Cerebellar cortex (tissue), 1 donor: ENCODE measurements around the gene CA9.
"Not testable (repeated sequence)": the region's sequence is repeated elsewhere in the genome, so short reads cannot be mapped to it uniquely, and the experiment has no call there.

Experiments used
- DNase-seq: peaks from one replicate; pipeline ENCODE4 v3.0.0-alpha.2; 2015; ENCODE audit warnings: low spot score

Gene CA9

GRCh38 chr9:35673132-35674024 lies at the start of gene CA9:
TSS of gene CA9 (plus strand) at chr9:35673928. CDS start at chr9:35673960, 32 bp downstream.
- peak; percentile 96 for DNase-seq

- DNase-seq = no peak
Observed at GRCh38 chr9:35627575-35627974, 46.2 kb upstream of the CA9 start.

DNA sequence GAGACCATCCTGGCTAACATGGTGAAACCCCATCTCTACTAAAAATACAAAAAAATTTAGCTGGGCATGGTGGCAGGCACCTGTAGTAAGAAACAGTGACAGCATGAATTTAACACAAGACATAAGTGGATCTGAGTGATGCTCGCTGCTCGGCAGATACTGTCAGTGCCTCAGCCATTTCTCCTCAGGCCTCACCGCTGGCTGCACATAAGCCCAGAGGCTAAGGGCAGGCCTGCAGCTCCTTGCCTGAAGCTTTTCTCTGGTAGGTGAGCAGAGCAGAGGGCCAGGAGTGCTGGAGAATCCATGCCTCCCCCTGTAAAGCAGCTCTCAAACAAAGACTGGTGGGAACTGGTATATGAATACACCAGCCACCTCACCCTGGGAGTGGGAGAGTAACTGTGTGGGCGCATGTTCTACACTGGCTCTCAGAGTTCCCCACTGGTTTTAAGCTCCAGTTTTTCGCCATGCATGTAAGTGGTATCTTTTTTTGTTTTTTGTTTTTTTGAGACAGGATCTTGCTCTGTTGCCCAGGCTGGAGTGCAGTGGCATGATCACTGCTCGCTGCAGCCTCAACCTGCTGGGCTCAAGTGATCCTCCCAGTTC lies 45.2 kb upstream of the CA9 start:
- no peak for DNase-seq

- no peak for DNase-seq
Observed at GRCh38 chr9:35629597-35629996, 44.1 kb upstream of the CA9 start.

DNA sequence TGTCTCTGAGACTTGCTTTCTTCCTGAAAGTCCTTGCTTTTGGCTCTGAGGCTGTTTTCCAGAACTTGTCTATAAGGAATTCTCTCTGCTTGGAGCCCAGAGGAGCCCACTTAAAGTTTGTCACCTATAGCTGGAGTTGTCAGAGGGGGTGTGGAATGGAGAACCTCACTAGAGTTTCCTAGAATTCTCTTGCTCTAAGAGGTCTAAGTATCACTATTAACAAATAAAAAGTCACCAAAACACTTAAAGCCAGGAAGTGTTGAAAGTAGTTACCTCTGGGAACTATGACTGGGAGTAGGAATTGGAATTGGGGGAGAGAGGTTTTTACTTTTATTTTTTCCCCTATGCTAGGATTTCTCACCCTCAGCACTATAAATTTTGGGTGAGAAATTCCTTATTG lies 38.0 kb upstream of the CA9 start:
- no peak for DNase-seq

DNA sequence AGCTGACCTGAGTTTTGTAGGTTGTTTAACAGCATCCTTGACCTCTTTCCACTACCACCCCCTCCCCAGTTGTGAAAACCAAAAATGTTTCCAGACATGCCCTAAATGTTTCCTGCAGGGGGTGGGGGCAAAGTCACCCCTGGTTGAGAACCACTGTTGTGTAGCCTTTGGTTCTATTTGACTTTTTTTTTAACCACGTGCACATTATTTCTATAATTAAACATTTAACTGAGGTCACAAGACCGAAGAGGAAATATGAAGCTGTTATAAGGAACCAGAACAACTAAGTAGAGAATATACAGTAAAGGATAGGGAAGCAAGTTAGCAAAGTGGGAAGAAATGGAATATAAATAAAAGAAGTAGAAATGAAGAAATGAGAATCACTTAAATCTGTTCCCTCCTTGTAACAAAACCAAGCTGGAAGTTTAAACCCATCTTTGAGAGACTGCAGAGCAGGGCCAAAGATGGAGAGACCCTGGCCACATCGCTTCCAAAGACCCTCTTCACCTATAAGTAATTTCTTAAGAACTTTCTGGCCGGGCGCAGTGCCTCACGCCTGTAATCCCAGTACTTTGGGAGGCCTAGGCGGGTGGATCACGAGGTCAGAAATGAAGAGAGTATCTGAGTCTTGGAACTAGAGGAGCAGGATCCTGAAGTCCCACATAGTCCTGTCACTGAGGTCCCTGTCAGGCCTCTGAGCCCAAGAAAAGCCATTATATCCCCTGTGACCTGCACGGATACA lies 37.4 kb upstream of the CA9 start:
- no peak for DNase-seq

DNA sequence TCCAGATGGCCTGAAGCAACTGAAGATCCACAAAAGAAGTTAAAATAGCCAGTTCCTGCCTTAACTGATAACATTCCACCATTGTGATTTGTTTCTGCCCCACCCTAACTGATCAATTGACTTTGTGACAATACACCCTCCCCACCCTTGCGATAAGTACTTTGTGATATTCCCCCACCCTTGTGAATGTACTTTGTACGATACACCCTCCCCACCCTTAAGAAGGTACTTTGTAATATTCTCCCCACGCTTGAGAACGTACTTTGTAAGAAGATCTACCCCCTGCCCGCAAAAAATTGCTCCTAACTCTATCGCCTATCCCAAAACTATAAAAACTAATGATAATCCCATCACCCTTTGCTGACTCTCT lies 36.9 kb upstream of the CA9 start:
- DNase-seq = not testable (repeated sequence)

DNA sequence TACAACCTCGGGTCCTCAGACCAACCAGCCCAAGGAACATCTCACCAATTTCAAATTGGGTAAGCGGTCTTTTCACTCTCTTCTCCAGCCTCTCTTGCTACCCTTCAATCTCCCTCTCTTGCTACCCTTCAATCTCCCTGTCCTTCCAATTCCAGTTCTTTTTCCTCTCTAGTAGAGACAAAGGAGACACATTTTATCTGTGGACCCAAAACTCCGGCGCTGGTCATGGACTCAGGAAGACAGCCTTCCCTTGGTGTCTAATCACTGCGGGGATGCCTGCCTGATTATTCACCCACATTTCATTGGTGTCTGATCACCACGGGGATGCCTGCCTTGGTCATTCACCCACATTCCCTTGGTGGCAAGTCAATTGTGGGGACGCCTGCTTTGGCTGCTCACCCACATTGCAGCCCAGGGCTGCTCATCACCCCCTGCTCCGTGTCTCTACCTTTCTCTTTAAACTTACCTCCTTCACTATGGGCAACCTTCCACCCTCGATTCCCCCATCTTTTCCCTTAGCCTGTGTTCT lies 36.2 kb upstream of the CA9 start:
- not testable (repeated sequence) for DNase-seq

DNA sequence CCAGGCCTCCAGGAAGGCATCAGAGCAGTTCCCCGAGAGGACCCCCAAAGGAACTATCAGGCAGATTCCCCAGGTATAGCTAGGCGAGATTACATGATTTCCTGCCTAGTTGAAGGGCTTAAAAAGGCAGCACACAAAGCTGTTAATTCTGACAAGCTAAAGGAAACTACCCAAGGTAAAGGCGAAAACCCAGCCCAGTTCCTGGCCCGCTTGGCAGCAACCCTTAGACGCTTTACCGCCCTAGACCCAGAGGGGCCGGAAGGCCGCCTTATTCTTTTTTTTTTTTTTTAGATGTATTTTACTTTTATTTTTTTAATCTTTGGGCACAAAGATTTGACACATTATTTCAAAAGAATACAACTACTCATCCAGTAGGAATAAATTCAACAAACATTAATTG lies 35.0 kb upstream of the CA9 start:
- DNase-seq = not testable (repeated sequence)

DNA sequence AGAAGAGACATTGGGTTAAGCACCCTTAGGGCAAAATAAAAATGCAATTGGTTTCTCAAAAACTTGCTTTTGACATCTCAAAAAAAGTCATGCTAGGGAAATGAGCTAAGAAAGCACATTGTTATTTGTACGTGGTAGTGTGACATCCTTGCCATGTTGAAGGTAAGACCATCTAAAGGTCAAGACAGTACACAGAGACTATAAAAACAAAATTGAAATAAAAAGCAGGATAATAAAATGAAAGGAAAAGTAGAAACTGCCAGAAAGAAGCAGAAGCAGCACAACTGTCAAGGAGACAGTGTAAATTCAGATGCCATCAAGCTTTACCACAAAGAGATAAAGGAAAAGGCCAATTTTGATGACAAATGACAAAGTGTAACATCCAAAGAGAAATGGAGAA lies 34.5 kb upstream of the CA9 start:
- DNase-seq = not testable (repeated sequence)

DNA sequence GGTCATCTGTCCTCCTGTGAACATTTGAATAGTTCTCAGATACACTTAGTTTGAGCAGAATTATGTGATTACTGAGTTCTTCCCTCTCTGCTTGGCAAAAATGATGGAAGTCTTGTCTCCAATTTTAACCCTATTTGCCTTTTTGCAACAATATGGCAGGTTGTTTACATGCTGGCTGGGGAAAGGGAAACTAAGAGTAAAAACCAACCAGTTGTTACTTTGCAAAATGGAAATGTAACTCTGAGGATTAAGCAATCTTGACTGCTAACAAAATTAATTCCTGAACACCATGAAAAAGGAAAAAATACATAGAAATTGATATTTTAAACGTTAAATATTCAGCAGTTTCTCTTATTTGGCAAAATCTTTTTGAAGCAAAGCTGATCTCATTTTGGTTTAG lies 34.1 kb upstream of the CA9 start:
- no peak for DNase-seq

GRCh38 chr9:35640431-35640830 lies 33.3 kb upstream of the CA9 start:
- not testable (repeated sequence) for DNase-seq

DNA sequence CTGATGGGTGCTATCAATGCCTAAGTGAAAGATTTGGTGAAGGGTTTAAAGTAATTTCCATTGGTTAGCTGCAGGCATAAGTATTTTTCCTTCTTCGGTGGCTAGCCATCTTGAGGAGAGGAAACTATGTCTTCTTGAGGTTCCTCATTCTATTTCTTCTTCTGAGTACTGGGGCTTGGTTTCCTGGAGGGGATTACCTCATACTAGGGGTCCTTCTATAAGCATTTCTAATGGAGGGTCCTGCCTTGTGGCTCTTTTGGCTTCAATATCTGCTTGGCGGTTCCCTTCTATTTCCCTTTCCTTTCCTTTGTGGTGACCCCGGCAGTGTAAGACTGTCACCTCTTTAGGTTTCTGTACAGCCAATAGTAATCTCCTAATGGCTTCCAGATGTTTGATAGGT lies 32.2 kb upstream of the CA9 start:
- not testable (repeated sequence) for DNase-seq

- DNase-seq = no peak
Observed at GRCh38 chr9:35643046-35643445, 30.7 kb upstream of the CA9 start.

- DNase-seq = not testable (repeated sequence)
Observed at GRCh38 chr9:35645736-35646135, 28.0 kb upstream of the CA9 start.

DNA sequence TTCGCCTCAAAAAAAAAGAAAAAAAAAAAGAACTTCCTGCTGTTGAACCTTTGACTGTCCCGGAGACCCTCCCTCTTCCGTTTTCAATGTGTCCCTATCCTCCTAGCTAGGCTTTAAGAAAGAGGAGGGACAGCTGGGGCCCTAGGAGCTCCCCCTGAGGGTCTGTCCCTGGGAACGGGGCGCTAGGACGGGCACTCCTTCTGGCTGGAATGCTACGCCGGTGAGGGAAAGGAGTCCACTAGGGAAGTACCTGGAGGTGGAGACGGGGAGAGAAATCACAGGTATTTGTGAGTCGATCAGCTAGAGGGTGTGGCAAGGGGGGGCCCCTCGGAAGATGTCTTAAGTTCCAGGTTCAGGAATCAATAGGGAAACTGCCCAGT lies 27.6 kb upstream of the CA9 start:
- peak; percentile 64 for DNase-seq

- peak; percentile 89 for DNase-seq
Observed at GRCh38 chr9:35646533-35647265, 27.0 kb upstream of the CA9 start.

GRCh38 chr9:35649431-35650340 lies 24.0 kb upstream of the CA9 start:
- DNase-seq = no peak

DNA sequence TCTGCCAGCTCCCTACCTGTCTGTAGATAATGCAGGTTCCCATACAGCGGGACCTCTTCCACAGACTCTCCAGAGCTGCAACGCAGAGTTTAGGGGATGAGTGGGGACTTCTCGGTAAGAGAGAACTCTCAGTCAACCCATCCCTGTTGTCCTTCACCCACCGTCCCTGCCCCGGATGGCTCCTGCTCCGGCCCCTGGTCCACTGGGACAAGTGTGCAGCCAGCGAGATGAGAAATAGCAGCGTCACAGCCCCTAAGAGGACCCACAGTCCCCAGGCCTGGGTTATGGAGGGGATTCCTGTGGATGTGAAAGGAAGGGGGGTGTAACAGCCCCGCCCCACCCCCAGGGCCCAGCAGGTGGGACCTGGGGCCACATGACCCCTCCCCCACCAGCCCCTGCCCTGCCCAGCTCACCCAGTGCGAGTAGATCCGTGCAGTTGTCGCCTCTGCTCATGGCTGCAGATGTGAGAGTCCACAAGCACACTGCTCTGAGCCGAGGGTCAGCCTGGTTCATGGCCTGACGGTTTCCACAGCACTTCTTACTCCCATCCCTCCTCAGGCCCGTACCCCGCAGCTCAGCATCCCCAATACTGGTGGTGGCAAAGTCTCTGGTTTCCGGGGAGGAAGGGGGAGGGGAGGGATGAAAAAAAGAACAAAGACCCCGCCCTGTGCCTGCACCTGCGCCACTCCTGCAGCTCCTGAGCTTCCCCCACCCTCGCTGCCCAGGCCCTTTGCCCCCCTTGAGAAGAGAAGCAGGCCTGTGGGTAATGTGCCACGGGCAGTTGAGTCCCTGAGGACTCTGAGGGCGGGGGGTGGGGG lies 23.2 kb upstream of the CA9 start, which contains the start of gene SIT1:
TSS of gene SIT1 (minus strand) at position 591 of the 818 bp plus-strand sequence. CDS start at position 513, 78 bp downstream.
- DNase-seq = no peak
